ENCODE measurements around the gene ALDH3B1. TPM values are rescaled to one million over a fixed set of nuclear protein-coding genes. Genes with fewer than 3 reads are reported as not detected.

Gene ALDH3B1
- total and polyA plus RNA-seq, 2 of the 4 experiments (the other 2 are of a cell fraction) = 11.8 to 22.8 TPM

DNA sequence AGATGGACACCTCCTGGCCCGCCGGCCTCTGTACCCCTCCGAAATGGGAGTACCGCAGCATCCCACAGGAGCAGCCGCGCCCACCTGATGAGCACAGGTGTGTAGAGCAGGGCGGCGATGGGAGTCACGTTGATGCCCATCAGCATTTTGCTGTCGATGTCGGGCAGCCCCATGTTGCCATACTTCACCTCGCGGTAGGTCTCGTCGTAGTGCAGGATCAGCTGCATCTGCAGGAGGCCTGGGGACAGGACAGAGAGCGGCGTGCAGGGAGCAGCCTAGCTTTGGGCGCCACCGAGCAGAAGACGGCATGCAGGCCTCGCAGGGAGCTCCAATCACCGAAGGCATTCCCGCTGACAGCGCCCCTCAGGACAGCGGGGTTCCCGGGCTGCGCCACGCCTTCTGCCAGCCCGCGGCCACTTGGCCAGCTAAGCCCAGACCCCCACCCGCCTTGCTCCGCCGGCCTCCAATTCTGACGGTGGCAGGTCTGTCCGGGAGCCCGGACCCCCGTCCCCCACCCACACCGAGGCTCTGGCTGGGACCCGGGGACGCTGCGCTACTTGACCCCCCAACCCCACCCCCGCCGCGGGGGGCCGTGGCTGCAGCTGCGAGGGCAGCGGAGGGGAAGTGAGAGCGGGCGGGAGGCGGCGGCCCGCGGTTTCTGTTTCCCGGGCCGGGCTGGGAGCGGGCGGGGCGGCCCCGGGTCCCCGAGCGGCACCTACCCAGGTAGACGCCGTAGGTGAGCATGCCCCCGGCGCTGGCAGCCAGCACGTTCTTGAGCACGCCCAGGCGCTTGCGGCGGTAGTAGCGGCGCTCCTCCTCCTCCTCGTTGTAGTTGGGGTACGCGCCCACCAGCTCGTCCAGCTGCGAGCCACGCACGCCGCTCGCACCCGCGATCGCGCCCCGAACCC is 6.9 kb upstream of the ALDH3B1 start:
- Histone ChIP-seq H4K5ac (ENCODE audit: low read depth, low read length) (no peak overlapping the region), H4K20me1 (ENCODE audit: insufficient read depth, low read length) (no peaks in the 10 kb centered on the region), H2BK20ac (ENCODE audit: low read depth, low read length) (no peak overlapping the region), H3K14ac (replicated peaks; ENCODE audit: low read depth, low read length) (no peak overlapping the region), H3K9ac (ENCODE audit: low read depth, low read length) (peak overlapping the region; percentile 48; the same call in 1 of the 2 replicates), H3K9me3 (ENCODE audit: control insufficient read depth, insufficient read depth, low read length) (no peaks in the 10 kb centered on the region), H2AK5ac (ENCODE audit: low read depth, low read length) (0 out of 2 replicates have a peak overlapping the region, but pooled peaks have one; percentile 13), H3K36me3 (ENCODE audit: control insufficient read depth, insufficient read depth, low read length) (no peaks in the 10 kb centered on the region), H3K27me3 (ENCODE audit: control insufficient read depth, insufficient read depth, low read length) (no peaks in the 10 kb centered on the region), H3K27ac (ENCODE audit: insufficient read depth, low read length) (no peak overlapping the region; the same call in 1 of the 2 replicates), H3K4ac (ENCODE audit: low read depth, low read length) (0 out of 2 replicates have a peak overlapping the region, but pooled peaks have one; percentile 29), H4K8ac (ENCODE audit: low read depth in 2 of 2, low read length in 2 of 2) (no peak overlapping the region), H2AK9ac (replicated peaks; ENCODE audit: low read depth, low read length, poor library complexity) (peak overlapping the region; percentile 31), H3K56ac (ENCODE audit: extremely low read depth, insufficient read depth, low read length) (no peak overlapping the region), H3K23ac (ENCODE audit: low read depth, low read length) (0 out of 2 replicates have a peak overlapping the region, but pooled peaks have one; percentile 7), H3K9me1 (ENCODE audit: insufficient read depth, low read length) (peaks cover 5% of the 10 kb centered on the region; the same call in 1 of the 2 replicates), H3K4me3 (ENCODE audit: insufficient read depth, low read depth, low read length) (peak overlapping the region; percentile 77), H2BK120ac (ENCODE audit: low read depth, low read length) (no peak overlapping the region), H2BK5ac (ENCODE audit: low read depth, low read length, poor library complexity, severe bottlenecking) (no peak overlapping the region), H4K91ac (ENCODE audit: insufficient read depth, low read depth, low read length) (no peak overlapping the region), H3K4me2 (ENCODE audit: low read depth, low read length) (peak overlapping the region; percentile 70), H2AFZ (replicated peaks; ENCODE audit: low read length, poor library complexity) (peak overlapping the region; percentile 83), H3K18ac (ENCODE audit: low read depth, low read length) (no peak overlapping the region), H3K79me1 (ENCODE audit: low read depth in 1 of 2, low read length in 2 of 2) (peaks cover 0 to 6% of the 10 kb centered on the region in 2 experiments; a peak in 2 of 4 replicates), H2BK15ac (ENCODE audit: low read depth, low read length) (no peak overlapping the region), H3K4me1 (ENCODE audit: control insufficient read depth, insufficient read depth, low read length) (peaks cover 5% of the 10 kb centered on the region)
- BruUV-seq (replicated peaks) = no TSS peak
- WGBS, 2 experiments (ENCODE audit: extremely low coverage in 2 of 2, insufficient read length in 1 of 2) = 26% methylated on average over 33 of the region's 86 CpGs; no CpG with 5 or more reads in 1 of the 2 experiments
- DNase-seq (no peak), ATAC-seq (ENCODE audit: low read depth) (peak; percentile 46)
- ChIA-PET POLR2A (ENCODE audit: unreplicated experiment) (no interaction called here), CTCF (interaction anchor here (0.6 kb wide), 1 partner anchor 180 kb away, joined by 3 read pairs; no protein-coding TSS in a partner anchor)
- dilution Hi-C loops (cut with HindIII; ENCODE audit: low sequenced_read_pairs, unreplicated experiment) (no loop called here), in situ Hi-C loops (cut with MboI; ENCODE audit: low sequenced_read_pairs) (no loop called here), intact Hi-C loops (cut with micrococcal nuclease) (no loop called here)
- TF ChIP-seq RFX5 (IDR thresholded peaks at IDR 0.05; ENCODE audit: low read depth, low read length) (no peak), CHD1 (IDR thresholded peaks at IDR 0.05; ENCODE audit: low read depth, low read length) (no peak), MXI1 (IDR thresholded peaks at IDR 0.05; ENCODE audit: borderline replicate concordance, low read depth, low read length) (no peak), POLR2A (IDR thresholded peaks at IDR 0.05; ENCODE audit: low read depth, low read length) (no peak), RAD21 (IDR thresholded peaks at IDR 0.05; ENCODE audit: low read length) (no peak), CEBPB (IDR thresholded peaks at IDR 0.05; ENCODE audit: low read depth, low read length) (no peak), MAZ (IDR thresholded peaks at IDR 0.05; ENCODE audit: borderline replicate concordance, low read depth, low read length) (no peak), RCOR1 (IDR thresholded peaks at IDR 0.05; ENCODE audit: insufficient replicate concordance, low read length) (no peak), SMC3 (IDR thresholded peaks at IDR 0.05; ENCODE audit: low read depth, low read length) (no peak), FOS (IDR thresholded peaks at IDR 0.05; ENCODE audit: low read depth, low read length) (no peak), MAFK (IDR thresholded peaks at IDR 0.05; ENCODE audit: low read depth, low read length) (no peak), NFE2L2 (IDR thresholded peaks at IDR 0.05; ENCODE audit: low read depth, low read length) (no peak), BHLHE40 (IDR thresholded peaks at IDR 0.05; ENCODE audit: low read depth, low read length) (no peak)
- TF ChIP-seq, protein P1, sequence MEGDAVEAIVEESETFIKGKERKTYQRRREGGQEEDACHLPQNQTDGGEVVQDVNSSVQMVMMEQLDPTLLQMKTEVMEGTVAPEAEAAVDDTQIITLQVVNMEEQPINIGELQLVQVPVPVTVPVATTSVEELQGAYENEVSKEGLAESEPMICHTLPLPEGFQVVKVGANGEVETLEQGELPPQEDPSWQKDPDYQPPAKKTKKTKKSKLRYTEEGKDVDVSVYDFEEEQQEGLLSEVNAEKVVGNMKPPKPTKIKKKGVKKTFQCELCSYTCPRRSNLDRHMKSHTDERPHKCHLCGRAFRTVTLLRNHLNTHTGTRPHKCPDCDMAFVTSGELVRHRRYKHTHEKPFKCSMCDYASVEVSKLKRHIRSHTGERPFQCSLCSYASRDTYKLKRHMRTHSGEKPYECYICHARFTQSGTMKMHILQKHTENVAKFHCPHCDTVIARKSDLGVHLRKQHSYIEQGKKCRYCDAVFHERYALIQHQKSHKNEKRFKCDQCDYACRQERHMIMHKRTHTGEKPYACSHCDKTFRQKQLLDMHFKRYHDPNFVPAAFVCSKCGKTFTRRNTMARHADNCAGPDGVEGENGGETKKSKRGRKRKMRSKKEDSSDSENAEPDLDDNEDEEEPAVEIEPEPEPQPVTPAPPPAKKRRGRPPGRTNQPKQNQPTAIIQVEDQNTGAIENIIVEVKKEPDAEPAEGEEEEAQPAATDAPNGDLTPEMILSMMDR (conservative IDR thresholded peaks at IDR 0.05; ENCODE audit: low read depth, low read length) = no peak
- TF ChIP-seq, protein P2, sequence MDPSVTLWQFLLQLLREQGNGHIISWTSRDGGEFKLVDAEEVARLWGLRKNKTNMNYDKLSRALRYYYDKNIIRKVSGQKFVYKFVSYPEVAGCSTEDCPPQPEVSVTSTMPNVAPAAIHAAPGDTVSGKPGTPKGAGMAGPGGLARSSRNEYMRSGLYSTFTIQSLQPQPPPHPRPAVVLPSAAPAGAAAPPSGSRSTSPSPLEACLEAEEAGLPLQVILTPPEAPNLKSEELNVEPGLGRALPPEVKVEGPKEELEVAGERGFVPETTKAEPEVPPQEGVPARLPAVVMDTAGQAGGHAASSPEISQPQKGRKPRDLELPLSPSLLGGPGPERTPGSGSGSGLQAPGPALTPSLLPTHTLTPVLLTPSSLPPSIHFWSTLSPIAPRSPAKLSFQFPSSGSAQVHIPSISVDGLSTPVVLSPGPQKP (IDR thresholded peaks at IDR 0.05; ENCODE audit: borderline replicate concordance, low read depth, low read length) = no peak

All from IMR-90 (cell line).